Measurements from ENCODE around the gene UGT2B11.
"Not testable (repeated sequence)": the region's sequence is repeated elsewhere in the genome, so short reads cannot be mapped to it uniquely, and the experiment has no call there.

The UGT2B11 gene

GRCh38 chr4:69214716-69215115 lies at the start of gene UGT2B11:
TSS of gene UGT2B11 (minus strand) at chr4:69214748. CDS start at chr4:69214722, 26 bp downstream.
- no peak for DNase-seq

GRCh38 chr4:69253147-69253772 lies 38.7 kb upstream of the UGT2B11 start:
- not testable (repeated sequence) for DNase-seq

GRCh38 chr4:69250884-69251283 lies 36.3 kb upstream of the UGT2B11 start:
- DNase-seq = not testable (repeated sequence)

- not testable (repeated sequence) for DNase-seq
Measured at GRCh38 chr4:69242562-69243240, 28.2 kb upstream of the UGT2B11 start.

- DNase-seq = not testable (repeated sequence)
Measured at GRCh38 chr4:69241746-69242145, 27.2 kb upstream of the UGT2B11 start.

- DNase-seq = not testable (repeated sequence)
Measured at GRCh38 chr4:69240787-69241186, 26.2 kb upstream of the UGT2B11 start.

GRCh38 chr4:69239557-69240168 lies 25.1 kb upstream of the UGT2B11 start:
- DNase-seq = peak; percentile 48

GRCh38 chr4:69239092-69239491 lies 24.5 kb upstream of the UGT2B11 start:
- no peak for DNase-seq

- no peak for DNase-seq
Measured at GRCh38 chr4:69224891-69225290, 10.3 kb upstream of the UGT2B11 start.

- DNase-seq = not testable (repeated sequence)
Measured at GRCh38 chr4:69223277-69223676, 8.7 kb upstream of the UGT2B11 start.

- DNase-seq = not testable (repeated sequence)
Measured at GRCh38 chr4:69218491-69218890, 3.9 kb upstream of the UGT2B11 start.

- DNase-seq = no peak
Measured at GRCh38 chr4:69210911-69211310, 3.6 kb downstream of the UGT2B11 start.

- peak; percentile 1 for DNase-seq
Measured at GRCh38 chr4:69198506-69198905, 16.0 kb downstream of the UGT2B11 start.

- no peak for DNase-seq
Measured at GRCh38 chr4:69196209-69196965, 18.2 kb downstream of the UGT2B11 start.

GRCh38 chr4:69194166-69194565 lies 20.4 kb downstream of the UGT2B11 start:
- no peak for DNase-seq

GRCh38 chr4:69191905-69192304 lies 22.6 kb downstream of the UGT2B11 start:
- not testable (repeated sequence) for DNase-seq

GRCh38 chr4:69190621-69191020 lies 23.9 kb downstream of the UGT2B11 start:
- DNase-seq = not testable (repeated sequence)

GRCh38 chr4:69181519-69182169 lies 32.9 kb downstream of the UGT2B11 start:
- DNase-seq = not testable (repeated sequence)

- DNase-seq = not testable (repeated sequence)
Measured at GRCh38 chr4:69179817-69180216, 34.7 kb downstream of the UGT2B11 start.

GRCh38 chr4:69178751-69179205 lies 35.8 kb downstream of the UGT2B11 start:
- DNase-seq = not testable (repeated sequence)

GRCh38 chr4:69170233-69171134 lies 44.1 kb downstream of the UGT2B11 start:
- peak; percentile 8 for DNase-seq

All from NCI-H226 (cell line).